GM18861 (cell line): ENCODE data around the gene SULT2A1.
"Not testable (repeated sequence)": the region's sequence is repeated elsewhere in the genome, so short reads cannot be mapped to it uniquely, and the experiment has no call there.

ENCODE experiments used
- ATAC-seq: cut with Tn5 transposase; IDR thresholded peaks from one replicate; pipeline ENCODE4 v1.9.1; 2021; ENCODE audit not compliant: unreplicated experiment

Gene SULT2A1, protein sequence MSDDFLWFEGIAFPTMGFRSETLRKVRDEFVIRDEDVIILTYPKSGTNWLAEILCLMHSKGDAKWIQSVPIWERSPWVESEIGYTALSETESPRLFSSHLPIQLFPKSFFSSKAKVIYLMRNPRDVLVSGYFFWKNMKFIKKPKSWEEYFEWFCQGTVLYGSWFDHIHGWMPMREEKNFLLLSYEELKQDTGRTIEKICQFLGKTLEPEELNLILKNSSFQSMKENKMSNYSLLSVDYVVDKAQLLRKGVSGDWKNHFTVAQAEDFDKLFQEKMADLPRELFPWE

GRCh38 chr19:47886010-47886559, at the start of gene SULT2A1:
TSS of gene SULT2A1 (minus strand) at chr19:47886315. CDS start at chr19:47886257, 58 bp downstream.
- ATAC-seq, result no peak

DNA sequence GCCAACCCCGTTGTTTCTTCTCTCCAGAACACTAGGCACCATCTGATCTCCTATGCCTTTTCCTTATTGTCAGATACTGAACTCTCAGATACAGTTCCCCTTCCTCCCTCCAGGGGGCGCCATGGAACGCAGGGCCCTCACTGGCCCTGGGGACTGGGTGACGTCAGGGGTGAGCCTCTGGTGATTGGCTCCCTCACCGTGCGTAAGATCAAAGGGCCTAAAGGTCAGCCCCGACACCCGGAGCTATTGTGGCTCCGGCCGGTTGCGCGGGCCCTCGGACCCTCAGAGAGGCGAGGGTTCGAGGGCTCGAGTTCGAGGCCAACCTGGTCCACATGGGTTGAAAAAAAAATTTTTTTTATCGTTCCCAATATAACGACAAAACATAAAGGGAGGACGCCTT, 42.5 kb upstream of the SULT2A1 start:
- ATAC-seq, result not testable (repeated sequence)

DNA sequence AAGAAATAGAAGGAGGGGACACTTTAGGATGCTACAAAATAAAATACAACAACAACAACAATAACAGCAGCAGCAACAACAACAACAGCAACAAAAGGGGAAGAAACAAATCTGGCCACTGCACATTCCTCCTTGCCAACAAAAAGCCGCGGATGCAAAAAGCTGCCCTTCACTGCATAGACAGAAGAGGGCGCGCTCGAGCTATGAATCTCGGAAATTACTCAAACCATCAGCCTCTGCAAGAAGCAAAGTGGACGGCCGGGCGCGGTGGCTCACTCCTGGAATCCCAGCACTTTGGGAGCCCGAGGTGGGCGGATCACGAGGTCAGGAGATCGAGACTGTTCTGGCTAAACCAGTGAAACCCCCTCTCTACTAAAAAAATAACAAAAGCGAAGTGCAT, 34.0 kb upstream of the SULT2A1 start:
- not testable (repeated sequence) for ATAC-seq

DNA sequence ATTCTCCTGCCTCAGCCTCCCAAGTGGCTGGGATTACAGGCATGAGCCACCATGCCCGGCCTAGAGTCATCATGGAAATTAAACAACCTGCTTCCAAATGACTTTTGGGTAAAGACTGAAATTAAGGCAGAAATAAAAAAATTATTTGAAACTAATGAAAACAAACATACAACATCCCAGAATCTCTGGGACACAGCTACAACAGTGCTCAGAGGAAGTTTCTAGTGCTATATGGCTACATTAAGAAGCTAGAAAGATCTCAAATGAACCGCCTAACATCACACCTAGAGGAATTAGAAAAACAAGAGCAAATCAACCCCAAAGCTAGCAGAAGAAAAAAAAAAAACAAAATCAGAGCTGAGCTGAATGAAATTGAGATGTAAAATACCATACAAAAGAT, 24.1 kb upstream of the SULT2A1 start:
- not testable (repeated sequence) for ATAC-seq

DNA sequence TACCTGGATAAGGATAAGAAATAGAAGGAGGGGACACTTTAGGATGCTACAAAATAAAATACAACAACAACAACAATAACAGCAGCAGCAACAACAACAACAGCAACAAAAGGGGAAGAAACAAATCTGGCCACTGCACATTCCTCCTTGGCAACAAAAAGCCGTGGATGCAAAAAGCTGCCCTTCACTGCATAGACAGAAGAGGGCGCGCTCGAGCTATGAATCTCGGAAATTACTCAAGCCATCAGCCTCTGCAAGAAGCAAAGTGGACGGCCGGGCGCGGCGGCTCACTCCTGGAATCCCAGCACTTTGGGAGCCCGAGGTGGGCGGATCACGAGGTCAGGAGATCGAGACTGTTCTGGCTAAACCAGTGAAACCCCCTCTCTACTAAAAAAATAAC, 23.2 kb upstream of the SULT2A1 start:
- not testable (repeated sequence) for ATAC-seq

DNA sequence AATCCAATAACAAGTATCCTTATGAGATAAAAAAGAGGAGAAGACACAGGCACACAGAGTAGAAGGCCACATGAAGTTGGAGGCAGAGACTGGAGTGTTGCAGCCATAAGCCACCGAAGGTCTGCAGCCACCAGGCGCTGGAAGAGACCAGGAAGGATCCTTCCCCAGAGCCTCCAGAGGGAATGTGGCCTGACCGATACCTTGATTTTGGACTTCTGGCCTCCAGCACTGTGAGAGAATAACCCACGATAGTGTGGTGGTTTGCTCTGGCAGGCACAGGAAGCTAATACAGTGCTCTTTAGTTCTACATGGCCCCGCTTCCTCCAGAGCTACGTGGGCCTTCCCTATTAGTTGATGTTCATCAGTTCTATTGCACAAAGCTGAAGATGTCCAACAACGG, 15.3 kb upstream of the SULT2A1 start:
- ATAC-seq, result no peak

DNA sequence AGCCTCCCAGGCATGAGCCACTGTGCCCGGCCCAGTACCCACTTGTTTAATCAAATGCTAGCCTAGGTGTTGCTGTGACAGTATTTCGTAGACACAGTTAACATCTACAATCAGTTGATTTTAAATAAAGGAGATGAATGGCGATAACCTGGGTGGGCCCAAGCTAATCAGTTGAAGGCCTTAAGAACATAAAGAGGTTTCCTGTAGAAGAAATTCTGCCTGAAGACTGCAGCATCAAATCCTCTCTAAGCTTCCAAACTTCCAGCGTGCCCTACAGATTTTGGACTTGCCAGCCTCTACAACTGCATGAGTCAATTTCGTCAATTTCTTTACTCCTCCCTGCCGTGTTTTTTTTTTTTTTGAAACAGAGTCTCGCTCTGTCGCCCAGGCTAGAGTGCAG, 13.2 kb upstream of the SULT2A1 start:
- ATAC-seq, result no peak

DNA sequence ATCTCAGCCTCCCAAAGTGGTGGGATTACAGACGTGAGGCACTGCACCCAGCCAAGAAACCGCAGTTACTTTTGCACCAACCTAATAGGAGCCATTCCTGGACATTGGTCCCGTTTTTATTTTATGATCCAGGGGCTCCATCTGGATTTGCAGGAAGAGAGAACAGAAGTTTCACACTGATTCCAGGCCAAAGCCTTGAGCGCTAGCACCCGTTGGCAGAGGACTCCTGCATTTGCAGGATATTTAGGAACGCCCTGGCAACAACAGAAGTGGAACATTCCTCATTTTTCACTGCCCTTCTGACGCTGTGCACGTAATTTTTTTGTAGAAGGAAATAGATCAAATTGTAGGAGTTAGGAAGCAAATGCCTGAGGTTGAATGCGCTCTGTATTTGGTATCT, 11.7 kb upstream of the SULT2A1 start:
- no peak for ATAC-seq

DNA sequence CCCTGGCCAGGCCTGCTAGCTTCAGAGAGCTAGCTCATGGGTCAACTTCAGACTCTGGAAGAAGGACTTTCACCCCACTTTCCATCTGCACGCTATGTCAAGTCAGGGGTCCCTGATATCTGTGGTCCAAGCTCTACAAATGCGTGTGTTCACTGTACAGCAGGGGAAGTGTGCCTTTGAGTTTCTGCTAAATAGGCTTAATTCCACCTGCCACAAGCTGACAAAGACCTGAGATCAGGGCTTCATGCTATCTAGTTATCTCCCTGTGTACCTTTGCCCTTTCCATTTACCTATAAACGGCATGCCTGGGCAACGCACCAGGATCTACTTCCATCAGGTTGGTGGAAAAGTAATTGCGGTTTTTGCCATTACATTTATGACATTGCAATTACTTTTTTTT, 10.7 kb upstream of the SULT2A1 start:
- no peak for ATAC-seq

- no peak for ATAC-seq
Measured at GRCh38 chr19:47896019-47896418, 9.9 kb upstream of the SULT2A1 start.

- no peak for ATAC-seq
Measured at GRCh38 chr19:47895165-47895782, 9.2 kb upstream of the SULT2A1 start.

GRCh38 chr19:47891923-47892666, 6.0 kb upstream of the SULT2A1 start:
- ATAC-seq, result no peak

DNA sequence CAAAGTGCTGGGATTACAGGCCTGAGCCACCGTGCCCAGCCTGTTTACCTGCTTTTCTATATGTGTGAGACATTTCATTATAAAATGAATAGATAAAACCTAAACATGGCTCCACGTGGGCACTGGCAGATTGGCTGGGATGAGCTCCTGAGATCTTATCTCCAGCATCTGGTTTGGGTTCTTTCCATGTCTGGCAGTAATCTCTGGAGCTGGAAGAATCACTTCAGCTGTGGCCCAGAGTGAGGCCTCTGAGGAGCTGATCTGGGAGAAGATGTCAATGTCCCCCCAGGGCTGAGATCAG, 5.5 kb upstream of the SULT2A1 start:
- no peak for ATAC-seq

- no peak for ATAC-seq
Measured at GRCh38 chr19:47890865-47891621, 4.9 kb upstream of the SULT2A1 start.

GRCh38 chr19:47885067-47885463, 1.1 kb downstream of the SULT2A1 start:
- no peak for ATAC-seq

DNA sequence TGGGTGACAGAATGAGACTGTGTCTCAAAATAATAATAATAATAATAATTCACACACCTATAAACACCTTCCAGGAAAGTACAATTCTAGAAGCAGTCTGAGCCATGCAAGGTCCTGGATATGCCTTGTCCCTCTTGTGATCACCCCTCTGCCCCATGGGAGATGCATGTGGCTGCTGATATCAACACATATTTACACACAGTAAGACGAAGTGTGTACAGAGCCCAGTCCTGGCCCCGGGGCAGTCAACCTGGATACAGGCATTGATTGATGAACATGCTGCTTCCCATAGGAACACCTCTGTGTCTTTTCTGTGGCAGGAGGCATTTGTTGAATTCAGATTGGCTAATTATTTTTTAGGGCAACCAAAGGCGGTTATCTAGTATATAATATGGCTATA, 3.2 kb downstream of the SULT2A1 start:
- ATAC-seq, result no peak

- no peak for ATAC-seq
Measured at GRCh38 chr19:47881757-47882156, 4.4 kb downstream of the SULT2A1 start.

- ATAC-seq, result not testable (repeated sequence)
Measured at GRCh38 chr19:47879385-47879784, 6.7 kb downstream of the SULT2A1 start.

DNA sequence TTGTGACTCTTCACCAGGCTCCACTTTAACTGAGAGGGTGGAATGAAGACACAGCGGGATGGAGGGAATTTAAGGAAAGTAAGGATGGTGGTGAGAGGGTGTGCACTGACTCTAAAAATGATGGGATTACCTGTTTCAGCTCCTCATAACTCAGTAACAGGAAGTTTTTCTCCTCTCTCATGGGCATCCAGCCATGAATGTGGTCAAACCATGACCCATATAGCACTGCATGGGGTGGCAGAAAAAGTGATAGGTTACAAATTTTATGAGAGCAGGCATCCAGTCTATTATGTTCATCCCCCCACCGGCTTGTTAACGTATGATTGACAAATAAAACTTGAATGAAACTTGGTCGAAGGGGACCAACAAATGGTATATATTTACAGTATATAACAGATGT, 7.2 kb downstream of the SULT2A1 start:
- ATAC-seq, result no peak

GRCh38 chr19:47865166-47865565, 20.9 kb downstream of the SULT2A1 start:
- ATAC-seq, result no peak

DNA sequence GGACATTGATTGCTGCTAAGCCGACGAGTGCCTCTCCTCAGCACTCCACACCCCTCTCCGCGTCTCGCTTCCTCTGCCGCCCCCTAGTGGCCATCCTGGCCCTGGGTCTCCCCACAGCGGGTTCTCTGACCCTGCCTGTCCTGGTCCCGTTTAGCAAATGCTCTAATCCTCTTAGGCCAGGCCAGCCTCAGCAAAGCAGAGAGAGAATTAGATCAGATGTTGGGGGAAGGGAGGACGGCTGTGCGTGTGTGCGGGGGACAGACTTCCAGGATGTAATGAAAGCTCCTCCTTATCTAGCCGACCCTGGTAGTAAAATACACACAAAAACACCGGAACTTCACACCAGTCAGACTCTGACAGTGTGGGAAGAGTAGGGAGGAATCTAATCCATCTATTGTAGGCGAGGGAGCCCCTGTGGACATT, 22.6 kb downstream of the SULT2A1 start:
- ATAC-seq, result no peak
